ENCODE data around the gene PGM2L1. TPM values are rescaled to one million over a fixed set of nuclear protein-coding genes. Genes with fewer than 3 reads are reported as not detected.

The PGM2L1 gene
- polyA plus RNA-seq: 1 to 10 TPM; 2.7 to 4.7 (median 3.0) TPM

DNA sequence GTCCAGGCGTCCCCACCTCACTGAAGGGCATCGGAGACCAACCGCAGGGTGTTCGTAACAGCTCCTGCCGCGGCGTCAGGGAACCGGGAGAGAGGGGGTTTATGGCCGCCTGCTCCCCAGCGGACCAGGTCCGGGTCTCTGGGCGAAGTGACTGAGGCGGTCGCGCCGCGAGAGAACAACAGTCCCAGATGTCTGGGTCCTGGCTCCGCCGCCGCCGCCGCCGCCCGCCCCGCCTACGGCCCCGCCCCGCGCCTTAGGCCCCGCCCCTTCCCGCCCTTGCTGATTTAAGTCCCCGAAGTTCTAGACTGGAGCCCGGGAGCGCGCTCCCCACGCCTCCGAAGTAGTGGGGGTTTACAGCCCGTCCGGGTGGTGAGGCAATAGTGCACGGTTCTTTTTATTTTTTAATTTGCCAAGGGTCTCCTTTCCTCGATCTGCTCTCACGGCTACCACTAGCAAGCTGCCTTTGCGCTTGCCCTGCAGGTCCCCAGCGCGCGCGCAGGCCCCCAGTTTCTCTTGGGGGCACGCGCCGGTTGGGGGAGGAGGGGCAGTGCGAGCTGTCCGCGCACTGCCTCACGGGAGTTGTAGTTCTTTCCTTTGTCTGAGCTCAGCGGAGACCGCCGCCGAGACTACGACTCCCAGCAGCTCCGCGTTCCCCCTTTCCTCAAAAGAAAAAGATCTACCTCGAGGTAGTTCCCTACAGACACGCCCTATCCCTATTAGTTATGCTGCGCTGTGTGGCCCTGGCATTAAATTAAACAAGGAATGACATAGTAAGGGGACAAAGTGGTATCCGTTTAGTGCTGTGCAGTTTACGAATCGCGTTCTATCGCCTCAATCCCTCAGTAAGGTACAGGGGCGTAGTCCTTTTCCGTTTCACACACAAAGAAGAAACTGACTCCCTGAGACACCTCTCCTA is at the start of gene PGM2L1:
TSS of gene PGM2L1 (minus strand) at position 190 of the 916 bp plus-strand sequence. CDS start 272 bp downstream, outside the sequence.
- peaks cover 0 to 5% (median 0%) of the 10 kb centered on the region in 3 donors for H3K36me3 Mint-ChIP-seq
- peaks cover 2 to 5% (median 5%) of the 10 kb centered on the region in 3 donors for H3K27me3 Mint-ChIP-seq (ENCODE audit: low read depth in 3 of 3)
- DNase-seq: peak; percentile 91 to 94 (median 94)
- H3K27ac Mint-ChIP-seq: peak within 1 kb of the TSS; percentile 82 to 99 (median 97)
- H3K4me3 Mint-ChIP-seq: peak within 1 kb of the TSS; percentile 98 to 100 (median 99)
- H3K4me1 Mint-ChIP-seq: peaks cover 10 to 19% of the 10 kb centered on the region in 2 donors
- H3K9me3 Mint-ChIP-seq: no peaks in the 10 kb centered on the region

DNA sequence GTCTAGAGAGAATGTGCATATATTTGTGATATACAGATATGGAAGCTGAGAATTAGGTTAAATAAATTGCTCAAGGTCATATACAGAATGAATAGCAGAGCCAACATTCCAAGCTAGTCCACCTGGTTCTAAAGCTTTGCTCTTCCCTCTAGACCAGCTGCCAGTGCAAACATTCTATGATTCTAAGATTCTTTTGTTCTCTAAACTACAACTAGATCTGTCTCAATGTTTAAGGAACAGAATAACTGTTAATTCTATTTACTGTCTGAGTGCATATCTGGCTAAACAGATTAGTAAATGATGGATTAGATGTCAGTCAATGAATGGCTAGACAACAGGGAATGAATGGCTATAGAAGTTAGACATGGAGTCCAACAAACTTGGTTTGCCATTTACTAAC is 49.5 kb upstream of the PGM2L1 start:
- no peaks in the 10 kb centered on the region for H3K9me3 Mint-ChIP-seq
- no peak overlapping the region for H3K27ac Mint-ChIP-seq
- no peak for DNase-seq
- H3K36me3 Mint-ChIP-seq: no peaks in the 10 kb centered on the region
- H3K4me3 Mint-ChIP-seq: no peak overlapping the region
- peaks cover 5 to 11% (median 7%) of the 10 kb centered on the region in 3 donors for H3K27me3 Mint-ChIP-seq (ENCODE audit: low read depth in 3 of 3)
- H3K4me1 Mint-ChIP-seq: no peaks in the 10 kb centered on the region

- Mint-ChIP-seq H3K9me3 (no peaks in the 10 kb centered on the region), H3K27me3 (ENCODE audit: low read depth in 3 of 3) (peaks cover 4 to 5% (median 5%) of the 10 kb centered on the region in 3 donors), H3K36me3 (no peaks in the 10 kb centered on the region), H3K4me3 (no peak overlapping the region), H3K27ac (no peak overlapping the region), H3K4me1 (no peaks in the 10 kb centered on the region)
- no peak for DNase-seq
Observed at GRCh38 chr11:74446532-74446938, 48.3 kb upstream of the PGM2L1 start.

DNA sequence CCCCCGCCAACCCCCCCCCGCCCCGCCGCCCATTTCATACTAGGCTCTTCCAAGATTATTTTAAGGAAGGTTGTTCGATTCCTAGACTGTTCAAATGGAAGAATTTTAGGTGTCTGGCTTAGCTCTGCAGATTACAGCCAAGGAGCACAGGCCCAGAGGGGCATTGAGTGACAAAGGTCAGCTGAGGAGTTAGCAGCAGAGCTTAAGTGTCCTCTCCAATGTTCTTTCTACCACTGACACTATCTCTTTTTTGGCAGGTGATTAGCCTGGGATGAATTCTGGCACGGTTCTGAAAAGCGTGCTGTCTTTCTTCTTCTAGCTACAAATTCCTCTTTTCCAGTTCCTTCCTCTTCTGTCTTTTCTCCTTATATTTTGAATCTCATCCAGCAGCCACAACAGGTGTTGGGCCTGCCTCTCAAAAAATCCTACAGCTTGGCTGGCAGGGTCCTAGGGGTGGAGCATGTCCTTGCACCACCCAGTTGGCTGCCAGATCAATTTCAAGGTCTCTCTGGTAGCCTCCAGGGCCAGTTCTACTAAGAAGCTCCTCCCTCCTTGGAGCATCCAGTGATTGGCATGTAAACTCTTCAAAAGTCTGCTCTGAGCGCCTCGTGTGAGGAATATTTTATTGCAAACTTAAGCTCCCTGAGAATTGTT is 46.1 kb upstream of the PGM2L1 start:
- no peak overlapping the region for H3K27ac Mint-ChIP-seq
- H3K27me3 Mint-ChIP-seq (ENCODE audit: low read depth in 3 of 3): peaks cover 3 to 5% (median 5%) of the 10 kb centered on the region in 3 donors
- H3K4me3 Mint-ChIP-seq: no peak overlapping the region
- DNase-seq: no peak
- H3K9me3 Mint-ChIP-seq: no peaks in the 10 kb centered on the region
- no peaks in the 10 kb centered on the region for H3K36me3 Mint-ChIP-seq
- H3K4me1 Mint-ChIP-seq: no peaks in the 10 kb centered on the region

DNA sequence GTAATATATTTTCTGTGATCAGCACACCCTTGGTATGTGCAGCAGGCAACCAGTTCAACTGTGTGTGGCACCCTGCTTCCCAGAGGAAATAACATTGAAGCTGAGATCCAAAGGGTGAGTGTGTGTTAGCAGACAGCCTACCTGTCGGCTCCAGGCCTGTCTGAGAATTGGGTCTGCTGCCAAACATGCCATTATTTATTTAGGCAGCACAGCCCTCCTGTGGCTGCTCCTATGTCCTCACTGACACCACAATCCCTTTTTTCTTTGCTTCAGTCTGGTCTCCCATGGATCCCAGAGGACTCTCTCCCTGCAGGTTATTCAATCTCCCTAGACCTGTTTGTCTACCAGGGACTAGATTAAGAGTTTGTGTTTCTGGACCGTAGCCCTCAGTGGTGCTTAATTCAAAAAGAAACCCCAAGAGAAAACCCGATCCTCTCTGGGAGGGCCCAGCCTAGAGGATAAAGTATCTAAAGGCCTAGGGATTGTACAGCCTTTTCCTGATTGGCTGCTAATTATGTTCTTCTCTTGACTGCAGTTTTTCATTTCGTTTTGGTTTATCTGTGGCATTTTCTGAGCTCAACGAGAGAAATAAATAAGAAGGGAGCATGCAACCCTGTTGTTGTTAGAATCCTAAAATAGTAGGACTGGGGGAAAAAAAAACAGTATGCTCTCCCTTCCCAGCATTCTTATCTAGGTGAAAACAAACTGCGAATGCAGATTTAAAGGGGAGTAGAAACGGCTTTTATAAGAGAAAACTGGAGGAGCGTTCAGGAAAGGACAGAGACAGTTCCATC is 45.0 kb upstream of the PGM2L1 start:
- Mint-ChIP-seq H3K27ac (no peak overlapping the region), H3K27me3 (ENCODE audit: low read depth in 3 of 3) (peaks cover 5% of the 10 kb centered on the region in 3 donors)

GRCh38 chr11:74442636-74443035 is 44.4 kb upstream of the PGM2L1 start:
- no peaks in the 10 kb centered on the region for H3K9me3 Mint-ChIP-seq
- H3K27me3 Mint-ChIP-seq (ENCODE audit: low read depth in 3 of 3): peaks cover 3 to 5% (median 5%) of the 10 kb centered on the region in 3 donors
- H3K4me1 Mint-ChIP-seq: no peaks in the 10 kb centered on the region
- no peaks in the 10 kb centered on the region for H3K36me3 Mint-ChIP-seq
- H3K4me3 Mint-ChIP-seq: no peak overlapping the region
- H3K27ac Mint-ChIP-seq: no peak overlapping the region
- no peak for DNase-seq

More for the DNA sequence above, 45.0 kb upstream of the PGM2L1 start:
- H3K4me1 Mint-ChIP-seq: no peaks in the 10 kb centered on the region
- no peak for DNase-seq
- no peaks in the 10 kb centered on the region for H3K36me3 Mint-ChIP-seq
- H3K4me3 Mint-ChIP-seq: no peak overlapping the region
- H3K9me3 Mint-ChIP-seq: no peaks in the 10 kb centered on the region

GRCh38 chr11:74438681-74439080 is 40.4 kb upstream of the PGM2L1 start:
- Mint-ChIP-seq H3K27ac (no peak overlapping the region), H3K9me3 (no peaks in the 10 kb centered on the region), H3K27me3 (ENCODE audit: low read depth in 3 of 3) (peaks cover 2% of the 10 kb centered on the region in 3 donors), H3K4me1 (no peaks in the 10 kb centered on the region), H3K36me3 (no peaks in the 10 kb centered on the region), H3K4me3 (no peak overlapping the region)
- DNase-seq: no peak

DNA sequence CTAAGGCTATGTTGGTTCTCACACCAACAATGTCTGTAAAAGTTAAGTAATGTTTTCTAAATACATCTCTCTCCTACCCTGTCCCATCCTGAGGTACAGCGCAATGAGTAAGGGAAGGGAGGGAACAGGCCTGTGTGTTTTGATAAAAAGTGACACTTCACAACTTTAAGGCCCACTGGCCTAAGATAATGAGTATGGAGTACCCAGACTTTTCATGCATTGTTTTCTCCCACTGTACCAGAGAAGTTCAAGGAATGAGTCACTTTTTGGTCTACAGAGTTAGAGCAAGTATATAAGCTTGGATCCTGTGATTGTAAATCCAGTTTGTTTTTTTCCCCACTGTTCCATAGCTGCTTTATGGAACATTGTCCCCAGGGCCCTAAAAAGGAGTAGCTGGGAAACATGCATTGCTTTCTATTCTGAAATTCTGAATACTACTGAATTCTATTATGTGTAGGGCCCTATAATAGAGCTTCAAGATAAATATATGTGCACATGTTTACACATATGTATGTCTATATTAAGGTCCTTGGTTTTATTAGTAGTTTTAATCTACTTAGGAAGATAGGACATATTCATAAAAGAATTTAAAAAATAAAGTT is 39.3 kb upstream of the PGM2L1 start:
- no peak overlapping the region for H3K4me3 Mint-ChIP-seq
- H3K36me3 Mint-ChIP-seq: no peaks in the 10 kb centered on the region
- peaks cover 2% of the 10 kb centered on the region in 3 donors for H3K27me3 Mint-ChIP-seq (ENCODE audit: low read depth in 3 of 3)
- DNase-seq: no peak
- no peak overlapping the region for H3K27ac Mint-ChIP-seq
- H3K9me3 Mint-ChIP-seq: no peaks in the 10 kb centered on the region
- H3K4me1 Mint-ChIP-seq: no peaks in the 10 kb centered on the region

- H3K4me1 Mint-ChIP-seq: no peaks in the 10 kb centered on the region
- H3K27ac Mint-ChIP-seq: no peak overlapping the region
- no peak for DNase-seq
- H3K27me3 Mint-ChIP-seq (ENCODE audit: low read depth in 3 of 3): peaks cover 1 to 5% (median 2%) of the 10 kb centered on the region in 3 donors
- H3K4me3 Mint-ChIP-seq: no peak overlapping the region
- H3K36me3 Mint-ChIP-seq: no peaks in the 10 kb centered on the region
- H3K9me3 Mint-ChIP-seq: no peaks in the 10 kb centered on the region
Observed at GRCh38 chr11:74434528-74434927, 36.3 kb upstream of the PGM2L1 start.

- H3K27me3 Mint-ChIP-seq (ENCODE audit: low read depth in 3 of 3): peaks cover 0 to 7% (median 3%) of the 10 kb centered on the region in 3 donors
- no peaks in the 10 kb centered on the region for H3K36me3 Mint-ChIP-seq
- no peak for DNase-seq
- no peak overlapping the region for H3K27ac Mint-ChIP-seq
- no peaks in the 10 kb centered on the region for H3K4me1 Mint-ChIP-seq
- no peak overlapping the region for H3K4me3 Mint-ChIP-seq
- H3K9me3 Mint-ChIP-seq: no peaks in the 10 kb centered on the region
Observed at GRCh38 chr11:74429205-74429604, 31.0 kb upstream of the PGM2L1 start.

- no peak for DNase-seq
Observed at GRCh38 chr11:74427384-74427886, 29.2 kb upstream of the PGM2L1 start.

GRCh38 chr11:74425100-74425499 is 26.9 kb upstream of the PGM2L1 start:
- DNase-seq: no peak
- no peaks in the 10 kb centered on the region for H3K4me1 Mint-ChIP-seq
- H3K9me3 Mint-ChIP-seq: no peaks in the 10 kb centered on the region
- H3K27me3 Mint-ChIP-seq (ENCODE audit: low read depth in 3 of 3): peaks cover 0 to 4% (median 3%) of the 10 kb centered on the region in 3 donors
- no peak overlapping the region for H3K4me3 Mint-ChIP-seq
- H3K27ac Mint-ChIP-seq: no peak overlapping the region
- H3K36me3 Mint-ChIP-seq: no peaks in the 10 kb centered on the region

More at GRCh38 chr11:74427384-74427886, 29.2 kb upstream of the PGM2L1 start:
- peaks cover 0 to 7% (median 3%) of the 10 kb centered on the region in 3 donors for H3K27me3 Mint-ChIP-seq (ENCODE audit: low read depth in 3 of 3)
- H3K4me1 Mint-ChIP-seq: no peaks in the 10 kb centered on the region
- H3K9me3 Mint-ChIP-seq: no peaks in the 10 kb centered on the region
- H3K36me3 Mint-ChIP-seq: no peaks in the 10 kb centered on the region
- no peak overlapping the region for H3K27ac Mint-ChIP-seq
- no peak overlapping the region for H3K4me3 Mint-ChIP-seq

GRCh38 chr11:74418509-74418895 is 20.3 kb upstream of the PGM2L1 start:
- DNase-seq: no peak
- Mint-ChIP-seq H3K27ac (no peak overlapping the region), H3K36me3 (no peaks in the 10 kb centered on the region), H3K4me3 (no peak overlapping the region), H3K9me3 (no peaks in the 10 kb centered on the region), H3K27me3 (ENCODE audit: low read depth in 3 of 3) (peaks cover 0 to 5% (median 2%) of the 10 kb centered on the region in 3 donors), H3K4me1 (no peaks in the 10 kb centered on the region)
